Smooth muscle cell (in vitro differentiated cells): ENCODE results near the gene IRF7. TPM values are rescaled to one million over a fixed set of nuclear protein-coding genes. Genes with fewer than 3 reads are reported as not detected.

Experiments used
- DNase-seq: peaks from one replicate; lab custom pipeline; 2025; ENCODE audit not compliant: unreplicated experiment; lab: John Stamatoyannopoulos, UW
- H2AFZ ChIP-seq: fragments of 200-600 bp; sonication (generic); 2 replicates; pipeline ENCODE4 v1.6.0; 2016; ENCODE audit warnings: antibody characterized with exemption, low read depth, mild to moderate bottlenecking
- H3F3A ChIP-seq: fragments of 200-600 bp; sonication (generic); 2 replicates; pipeline ENCODE4 v1.6.0; 2017; ENCODE audit warnings: antibody characterized with exemption, low read depth
- H3K27ac ChIP-seq: fragments of 200-600 bp; sonication (generic); 2 replicates; pipeline ENCODE4 v1.5.1; 2016; ENCODE audit warnings: low read depth, mild to moderate bottlenecking
- H3K27me3 ChIP-seq: fragments of 200-600 bp; sonication (generic); 2 replicates; pipeline ENCODE4 v1.6.1; 2016; ENCODE audit warnings: low read depth, mild to moderate bottlenecking
- H3K36me3 ChIP-seq: fragments of 200-600 bp; sonication (generic); 2 replicates; pipeline ENCODE4 v1.5.1; 2016; ENCODE audit warnings: low read depth
- H3K4me1 ChIP-seq: fragments of 200-600 bp; sonication (generic); 2 replicates; pipeline ENCODE4 v1.5.1; 2016; ENCODE audit warnings: low read depth
- H3K4me2 ChIP-seq: fragments of 200-600 bp; sonication (generic); 2 replicates; pipeline ENCODE4 v1.6.0; 2016; ENCODE audit warnings: mild to moderate bottlenecking
- H3K4me3 ChIP-seq: fragments of 200-600 bp; sonication (generic); 2 replicates; pipeline ENCODE4 v1.5.1; 2016; ENCODE audit warnings: mild to moderate bottlenecking
- H3K79me2 ChIP-seq: fragments of 200-600 bp; sonication (generic); 2 replicates; pipeline ENCODE4 v1.6.0; 2016; ENCODE audit warnings: low read depth, mild to moderate bottlenecking
- H3K9ac ChIP-seq: fragments of 200-600 bp; sonication (generic); 2 replicates; pipeline ENCODE4 v1.6.0; 2016; ENCODE audit warnings: low read depth
- H3K9me3 ChIP-seq: fragments of 200-600 bp; sonication (generic); replicated peaks from 2 replicates; pipeline ENCODE4 v1.5.1; 2016; ENCODE audit warnings: low read depth
- H4K20me1 ChIP-seq: fragments of 200-600 bp; sonication (generic); 2 replicates; pipeline ENCODE4 v1.6.0; 2016; ENCODE audit warnings: low read depth
- CTCF ChIP-seq: fragments of 200-600 bp; sonication (generic); IDR thresholded peaks from 2 replicates; pipeline ENCODE4 v1.5.1; 2017; ENCODE audit warnings: borderline replicate concordance, mild to moderate bottlenecking, antibody characterized with exemption; ENCODE audit not compliant: insufficient read depth, poor library complexity, severe bottlenecking
- WGBS: methylation state at CpG from one replicate; pipeline ENCODE4 v1.1.7; 2016; ENCODE audit warnings: low lambda C conversion rate; 5-methylcytosine and 5-hydroxymethylcytosine counted together
- polyA plus RNA-seq: library from polyadenylated mRNA; unstranded; fragments of >200 nt; fragmentation: Nextera tagmentation; extraction: Ambion mirVana; gene quantifications from 2 replicates; pipeline ENCODE4 v1.2.1, GENCODE V29; 2016
- total RNA-seq: library from RNA; depleted of rRNA; stranded (reverse); fragments of >200 nt; gene quantifications from 2 replicates; pipeline ENCODE4 v1.2.3, GENCODE V29; 2014

The IRF7 gene
- total and polyA plus RNA-seq, 2 experiments from 2014 or later: 7.1 to 14.3 TPM

- H3K27ac ChIP-seq: no peak overlapping the region
- H3K4me3 ChIP-seq: no peak overlapping the region
- no peak for DNase-seq
- H2AFZ ChIP-seq: no peak overlapping the region
- peaks cover 14% of the 10 kb centered on the region for H3F3A ChIP-seq
- no peak for TF ChIP-seq CTCF
- no peaks in the 10 kb centered on the region for H3K9me3 ChIP-seq
- H3K9ac ChIP-seq: no peak overlapping the region
- no peaks in the 10 kb centered on the region for H3K27me3 ChIP-seq
- H3K4me1 ChIP-seq: peaks cover 3% of the 10 kb centered on the region
- peaks cover 46% of the 10 kb centered on the region for H4K20me1 ChIP-seq
- WGBS: 98% methylated on average over 18 of the region's 18 CpGs
- no peak overlapping the region for H3K4me2 ChIP-seq
- no peaks in the 10 kb centered on the region for H3K79me2 ChIP-seq
- H3K36me3 ChIP-seq: peaks cover 4% of the 10 kb centered on the region
These were observed 5.5 kb downstream of the IRF7 start for GRCh38 chr11:610146-610801.

DNA sequence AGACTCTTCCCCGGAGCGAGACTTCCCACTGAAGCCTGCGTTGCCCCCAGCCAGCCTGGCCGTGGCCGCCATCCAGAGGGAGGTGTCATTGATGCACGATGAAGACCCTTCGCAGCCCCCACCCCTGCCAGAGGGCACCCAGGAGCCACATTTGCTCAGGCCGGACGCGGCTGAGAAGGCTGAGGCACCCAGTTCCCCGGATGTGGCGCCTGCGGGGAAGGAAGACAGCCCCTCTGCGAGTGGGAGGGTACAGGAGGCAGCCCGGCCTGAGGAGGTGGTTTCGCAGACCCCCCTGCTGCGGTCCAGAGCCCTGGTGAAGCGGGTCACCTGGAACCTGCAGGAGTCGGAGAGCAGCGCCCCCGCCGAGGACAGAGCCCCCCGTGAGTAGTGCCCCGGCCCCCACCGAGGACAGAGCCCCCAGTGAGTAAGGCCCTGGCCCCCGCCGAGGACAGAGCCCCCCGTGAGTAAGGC is 6.4 kb downstream of the IRF7 start:
- H3K79me2 ChIP-seq: no peaks in the 10 kb centered on the region
- no peaks in the 10 kb centered on the region for H3K27me3 ChIP-seq
- peaks cover 9% of the 10 kb centered on the region for H3F3A ChIP-seq
- peaks cover 41% of the 10 kb centered on the region for H4K20me1 ChIP-seq
- no peak overlapping the region for H3K9ac ChIP-seq
- TF ChIP-seq CTCF: no peak
- H3K9me3 ChIP-seq: no peaks in the 10 kb centered on the region
- H2AFZ ChIP-seq: no peak overlapping the region
- H3K4me3 ChIP-seq: no peak overlapping the region
- WGBS: 96% methylated on average over 14 of the region's 28 CpGs
- H3K36me3 ChIP-seq: peaks cover 9% of the 10 kb centered on the region
- no peak for DNase-seq
- no peaks in the 10 kb centered on the region for H3K4me1 ChIP-seq
- H3K27ac ChIP-seq: no peak overlapping the region
- H3K4me2 ChIP-seq: no peak overlapping the region

- no peak overlapping the region for H2AFZ ChIP-seq
- 98% methylated on average over 27 of the region's 28 CpGs for WGBS
- no peak overlapping the region for H3K4me3 ChIP-seq
- no peaks in the 10 kb centered on the region for H3K4me1 ChIP-seq
- H3K36me3 ChIP-seq: peaks cover 9% of the 10 kb centered on the region
- no peaks in the 10 kb centered on the region for H3K79me2 ChIP-seq
- H3K9me3 ChIP-seq: no peaks in the 10 kb centered on the region
- TF ChIP-seq CTCF: no peak
- no peak overlapping the region for H3K4me2 ChIP-seq
- DNase-seq: no peak
- peaks cover 41% of the 10 kb centered on the region for H4K20me1 ChIP-seq
- H3K27me3 ChIP-seq: no peaks in the 10 kb centered on the region
- peaks cover 5% of the 10 kb centered on the region for H3F3A ChIP-seq
- no peak overlapping the region for H3K9ac ChIP-seq
- no peak overlapping the region for H3K27ac ChIP-seq
These were observed 6.9 kb downstream of the IRF7 start for GRCh38 chr11:608791-609251.

DNA sequence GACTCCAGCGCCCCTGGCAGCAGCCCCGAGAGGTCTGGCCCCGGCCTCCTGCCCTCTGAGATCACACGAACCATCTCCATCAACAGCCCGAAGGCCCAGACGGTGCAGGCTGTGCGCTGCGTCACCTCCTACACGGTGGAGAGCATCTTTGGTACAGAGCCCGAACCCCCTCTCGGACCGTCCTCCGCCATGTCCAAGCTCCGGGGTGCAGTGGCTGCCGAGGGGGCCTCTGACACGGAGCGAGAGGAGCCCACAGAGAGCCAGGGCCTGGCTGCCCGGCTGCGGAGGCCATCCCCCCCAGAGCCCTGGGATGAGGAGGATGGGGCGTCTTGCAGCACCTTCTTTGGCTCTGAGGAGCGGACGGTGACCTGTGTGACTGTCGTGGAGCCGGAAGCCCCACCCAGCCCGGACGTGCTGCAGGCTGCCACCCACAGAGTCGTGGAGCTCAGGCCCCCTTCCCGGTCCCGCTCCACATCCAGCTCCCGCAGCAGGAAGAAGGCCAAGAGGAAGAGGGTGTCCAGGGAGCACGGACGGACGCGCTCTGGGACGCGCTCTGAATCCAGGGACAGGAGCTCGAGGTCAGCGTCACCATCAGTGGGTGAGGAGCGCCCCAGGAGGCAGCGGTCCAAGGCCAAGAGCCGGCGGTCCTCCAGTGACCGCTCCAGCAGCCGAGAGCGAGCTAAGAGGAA is 7.6 kb downstream of the IRF7 start:
- no peak overlapping the region for H3K27ac ChIP-seq
- H4K20me1 ChIP-seq: peaks cover 39% of the 10 kb centered on the region
- no peaks in the 10 kb centered on the region for H3K9me3 ChIP-seq
- H3K27me3 ChIP-seq: no peaks in the 10 kb centered on the region
- DNase-seq: no peak
- no peaks in the 10 kb centered on the region for H3K4me1 ChIP-seq
- no peak for TF ChIP-seq CTCF
- H3K4me3 ChIP-seq: no peak overlapping the region
- H2AFZ ChIP-seq: no peak overlapping the region
- peaks cover 9% of the 10 kb centered on the region for H3K36me3 ChIP-seq
- H3K4me2 ChIP-seq: no peak overlapping the region
- no peaks in the 10 kb centered on the region for H3K79me2 ChIP-seq
- WGBS: 98% methylated on average over 45 of the region's 45 CpGs
- peaks cover 5% of the 10 kb centered on the region for H3F3A ChIP-seq
- no peak overlapping the region for H3K9ac ChIP-seq
